Measurements from ENCODE around the gene UBL4A.
A peak's percentile ranks its signal among the peaks of the same experiment; 100 is the strongest.

GRCh38 chrX:154526901-154527675, 40.7 kb upstream of the UBL4A start:
- peak in 2 of 3 experiments; percentile 38 to 44 for TF ChIP-seq CTCF (optimal IDR thresholded peaks at IDR 0.05 in 1 of 3, IDR thresholded peaks at IDR 0.05 in 1 of 3, conservative IDR thresholded peaks at IDR 0.05 in 1 of 3; ENCODE audit: extremely low read depth in 1 of 3, insufficient read depth in 2 of 3, low read length in 3 of 3)
- no peak for TF ChIP-seq EZH2 (IDR thresholded peaks at IDR 0.05; ENCODE audit: low read length)

All from keratinocyte (primary cell).